GM18867 (cell line): ENCODE measurements around the gene ZNF653.
"Not testable (repeated sequence)": the region's sequence is repeated elsewhere in the genome, so short reads cannot be mapped to it uniquely, and the experiment has no call there.

Source experiments
- ATAC-seq: cut with Tn5 transposase; IDR thresholded peaks from one replicate; pipeline ENCODE4 v1.9.1; 2021; ENCODE audit warnings: mild to moderate bottlenecking, moderate library complexity; ENCODE audit not compliant: unreplicated experiment

Gene ZNF653

GRCh38 chr19:11437955-11438354 is 67.7 kb downstream of the ZNF653 start:
- ATAC-seq = no peak

- no peak for ATAC-seq
Observed at GRCh38 chr19:11435833-11436313, 69.8 kb downstream of the ZNF653 start.

- peak; percentile 87 for ATAC-seq
Observed at GRCh38 chr19:11435057-11435832, 70.4 kb downstream of the ZNF653 start, which contains the start of the genes ODAD3 and PRKCSH. ODAD3 (minus strand) TSS chr19:11435121; CDS start chr19:11435016, 105 bp downstream. PRKCSH (plus strand) TSS chr19:11435635; CDS start chr19:11436118, 483 bp downstream.

- ATAC-seq = peak; percentile 13
Observed at GRCh38 chr19:11434703-11435056, 71.0 kb downstream of the ZNF653 start.

- not testable (repeated sequence) for ATAC-seq
Observed at GRCh38 chr19:11433526-11433925, 72.1 kb downstream of the ZNF653 start.
